Cardiac muscle cell (in vitro differentiated cells and primary cell): Measurements from ENCODE around the gene CFAP92. TPM values are rescaled to one million over a fixed set of nuclear protein-coding genes. Genes with fewer than 3 reads are reported as not detected.

ENCODE experiments used
- DNase-seq, 2 donors: peaks; one replicate each; pipeline versions ENCODE4 v3.0.0 to v3.0.0-alpha.2; 2010 to 2017; ENCODE audit warnings: low read depth in 1 of 2, low spot score in 1 of 2
- H3K27ac ChIP-seq: fragments of 200-600 bp; sonication (generic); 2 replicates; pipeline ENCODE4 v1.5.1; 2016
- H3K27me3 ChIP-seq: fragments of 200-600 bp; sonication (generic); 2 replicates; pipeline ENCODE4 v1.6.0; 2016; ENCODE audit warnings: control low read depth
- H3K36me3 ChIP-seq: fragments of 200-600 bp; sonication (generic); 2 replicates; pipeline ENCODE4 v1.5.1; 2016; ENCODE audit warnings: control low read depth
- H3K4me1 ChIP-seq: fragments of 200-600 bp; sonication (generic); 2 replicates; pipeline ENCODE4 v1.8.1; 2017; ENCODE audit warnings: low read depth, mild to moderate bottlenecking, mixed run types
- H3K4me3 ChIP-seq: fragments of 200-600 bp; sonication (generic); 2 replicates; pipeline ENCODE4 v1.5.1; 2016; ENCODE audit warnings: mild to moderate bottlenecking
- H3K9me3 ChIP-seq: fragments of 200-600 bp; sonication (generic); 2 replicates; pipeline ENCODE4 v1.5.1; 2017; ENCODE audit warnings: low read depth, mild to moderate bottlenecking, control low read depth
- CTCF ChIP-seq: IDR thresholded peaks from 2 replicates; pipeline ENCODE4 v1.5.1; 2012; ENCODE audit warnings: low read depth, mild to moderate bottlenecking, low read length
- polyA plus RNA-seq: library from polyadenylated mRNA; unstranded; fragments of >200 nt; fragmentation: Nextera tagmentation; extraction: Ambion mirVana; gene quantifications from 2 replicates; pipeline ENCODE4 v1.2.1, GENCODE V29; 2016
- total RNA-seq: library from RNA; depleted of rRNA; stranded (reverse); fragments of >200 nt; gene quantifications from 2 replicates; pipeline ENCODE4 v1.2.3, GENCODE V29; 2016

Gene CFAP92
- total and polyA plus RNA-seq, 2 experiments from 2014 or later, result 0.60 to 0.95 TPM

- Histone ChIP-seq H3K27ac (no peak overlapping the region), H3K27me3 (no peaks in the 10 kb centered on the region), H3K9me3 (no peaks in the 10 kb centered on the region), H3K4me1 (peaks cover 8% of the 10 kb centered on the region), H3K36me3 (no peaks in the 10 kb centered on the region), H3K4me3 (no peak overlapping the region)
- no peak for TF ChIP-seq CTCF
- DNase-seq, result no peak
Measured at GRCh38 chr3:129019266-129019665, 25.4 kb upstream of the CFAP92 start.

GRCh38 chr3:129018751-129019150, 24.9 kb upstream of the CFAP92 start:
- H3K27me3 ChIP-seq, result no peaks in the 10 kb centered on the region
- H3K4me3 ChIP-seq, result no peak overlapping the region
- no peaks in the 10 kb centered on the region for H3K36me3 ChIP-seq
- peaks cover 8% of the 10 kb centered on the region for H3K4me1 ChIP-seq
- H3K27ac ChIP-seq, result no peak overlapping the region
- DNase-seq, result no peak
- no peak for TF ChIP-seq CTCF
- H3K9me3 ChIP-seq, result no peaks in the 10 kb centered on the region

GRCh38 chr3:129018271-129018670, 24.4 kb upstream of the CFAP92 start:
- no peaks in the 10 kb centered on the region for H3K36me3 ChIP-seq
- TF ChIP-seq CTCF, result no peak
- no peak overlapping the region for H3K27ac ChIP-seq
- no peaks in the 10 kb centered on the region for H3K27me3 ChIP-seq
- H3K4me3 ChIP-seq, result no peak overlapping the region
- no peak for DNase-seq
- H3K9me3 ChIP-seq, result no peaks in the 10 kb centered on the region
- H3K4me1 ChIP-seq, result peaks cover 8% of the 10 kb centered on the region

- H3K9me3 ChIP-seq, result no peaks in the 10 kb centered on the region
- no peaks in the 10 kb centered on the region for H3K27me3 ChIP-seq
- H3K36me3 ChIP-seq, result no peaks in the 10 kb centered on the region
- H3K4me3 ChIP-seq, result no peak overlapping the region
- peak overlapping the region; percentile 70 for H3K27ac ChIP-seq
- H3K4me1 ChIP-seq, result peaks cover 8% of the 10 kb centered on the region
- DNase-seq, result peak in 1 of 2 donors; percentile 26
- no peak for TF ChIP-seq CTCF
Measured at GRCh38 chr3:129017484-129017899, 23.6 kb upstream of the CFAP92 start.

- peak in 1 of 2 donors; percentile 70 for DNase-seq
- no peaks in the 10 kb centered on the region for H3K9me3 ChIP-seq
- H3K36me3 ChIP-seq, result no peaks in the 10 kb centered on the region
- H3K27me3 ChIP-seq, result no peaks in the 10 kb centered on the region
- H3K4me1 ChIP-seq, result peaks cover 8% of the 10 kb centered on the region
- H3K27ac ChIP-seq, result peak overlapping the region; percentile 70
- no peak for TF ChIP-seq CTCF
- H3K4me3 ChIP-seq, result no peak overlapping the region
Measured at GRCh38 chr3:129016720-129017483, 23.0 kb upstream of the CFAP92 start.
